PFSK-1 (cell line): ENCODE results near the gene LRBA.

Source experiments
- POLR2AphosphoS5 ChIP-seq: IDR thresholded peaks from 2 replicates; pipeline ENCODE4 v1.6.1; 2012; ENCODE audit warnings: low read depth, mild to moderate bottlenecking, control low read depth, low read length, moderate library complexity
- TAF1 ChIP-seq: IDR thresholded peaks from 2 replicates; pipeline ENCODE4 v1.6.1; 2012; ENCODE audit warnings: low read length, control low read depth, borderline replicate concordance; ENCODE audit not compliant: insufficient read depth

GRCh38 chr4:150381609-150382008, 633.5 kb downstream of the LRBA start:
- TF ChIP-seq TAF1 (no peak), POLR2AphosphoS5 (no peak)
